Kidney epithelial cell (primary cell): Measurements from ENCODE around the gene GPR155. TPM values are rescaled to one million over a fixed set of nuclear protein-coding genes. Genes with fewer than 3 reads are reported as not detected.
A peak's percentile ranks its signal among the peaks of the same experiment; 100 is the strongest.

Source experiments
- DNase-seq: peaks from one replicate; pipeline ENCODE4 v3.0.0-alpha.2; 2010; ENCODE audit warnings: low read depth
- H3K27me3 ChIP-seq: 2 replicates; pipeline ENCODE4 v1.6.0; 2011; ENCODE audit warnings: low read length; ENCODE audit not compliant: control insufficient read depth, insufficient read depth
- H3K36me3 ChIP-seq: 2 replicates; pipeline ENCODE4 v1.5.1; 2011; ENCODE audit warnings: low read length; ENCODE audit not compliant: control insufficient read depth, insufficient read depth
- H3K4me3 ChIP-seq: 2 replicates; pipeline ENCODE4 v1.5.1; 2011; ENCODE audit warnings: low read depth, mild to moderate bottlenecking, control low read depth, low read length
- CTCF ChIP-seq: IDR thresholded peaks from 2 replicates; pipeline ENCODE4 v1.5.1; 2011; ENCODE audit warnings: mild to moderate bottlenecking, moderate library complexity, low read length, control low read depth, inconsistent platforms; ENCODE audit not compliant: insufficient read depth, poor library complexity, severe bottlenecking
- total RNA-seq: library from RNA; depleted of rRNA; stranded (reverse); fragments of >200 nt; gene quantifications from 2 replicates; pipeline ENCODE4 v1.2.3, GENCODE V29; 2015

The GPR155 gene
- total RNA-seq, 1 donor from 2014 or later = 1.7 TPM

GRCh38 chr2:174527101-174527721 lies 40.4 kb upstream of the GPR155 start:
- no peaks in the 10 kb centered on the region for H3K27me3 ChIP-seq

GRCh38 chr2:174524527-174524926 lies 37.7 kb upstream of the GPR155 start:
- H3K36me3 ChIP-seq = no peaks in the 10 kb centered on the region
- H3K27me3 ChIP-seq = no peaks in the 10 kb centered on the region
- H3K4me3 ChIP-seq = no peak overlapping the region
- TF ChIP-seq CTCF = no peak
- DNase-seq = no peak

More at GRCh38 chr2:174527101-174527721, 40.4 kb upstream of the GPR155 start:
- DNase-seq = no peak
- Histone ChIP-seq H3K4me3 (no peak overlapping the region), H3K36me3 (no peaks in the 10 kb centered on the region)
- no peak for TF ChIP-seq CTCF

DNA sequence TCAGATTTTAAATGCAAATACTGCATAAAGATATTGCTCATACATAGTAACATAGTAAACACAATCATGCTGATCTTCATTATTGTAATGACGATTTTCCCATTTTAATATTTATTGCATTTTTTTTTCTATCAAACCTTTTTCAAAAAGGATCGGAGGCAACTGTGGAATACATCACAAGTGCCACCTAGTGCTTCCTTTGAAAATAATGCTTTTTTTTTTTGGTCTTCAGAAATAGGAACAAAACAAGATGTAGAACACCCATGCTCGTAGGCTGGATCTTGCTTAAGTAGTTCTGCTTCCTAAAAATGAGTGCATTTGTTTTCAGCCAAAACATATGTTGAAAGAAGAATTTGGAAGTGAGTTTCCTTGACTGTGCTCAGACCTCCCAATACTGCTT lies 35.7 kb upstream of the GPR155 start:
- Histone ChIP-seq H3K27me3 (no peaks in the 10 kb centered on the region), H3K4me3 (no peak overlapping the region), H3K36me3 (no peaks in the 10 kb centered on the region)
- DNase-seq = no peak
- peak; percentile 20 for TF ChIP-seq CTCF

GRCh38 chr2:174518395-174518794 lies 31.6 kb upstream of the GPR155 start:
- DNase-seq = no peak
- no peaks in the 10 kb centered on the region for H3K27me3 ChIP-seq
- TF ChIP-seq CTCF = no peak
- H3K36me3 ChIP-seq = no peaks in the 10 kb centered on the region
- H3K4me3 ChIP-seq = no peak overlapping the region

DNA sequence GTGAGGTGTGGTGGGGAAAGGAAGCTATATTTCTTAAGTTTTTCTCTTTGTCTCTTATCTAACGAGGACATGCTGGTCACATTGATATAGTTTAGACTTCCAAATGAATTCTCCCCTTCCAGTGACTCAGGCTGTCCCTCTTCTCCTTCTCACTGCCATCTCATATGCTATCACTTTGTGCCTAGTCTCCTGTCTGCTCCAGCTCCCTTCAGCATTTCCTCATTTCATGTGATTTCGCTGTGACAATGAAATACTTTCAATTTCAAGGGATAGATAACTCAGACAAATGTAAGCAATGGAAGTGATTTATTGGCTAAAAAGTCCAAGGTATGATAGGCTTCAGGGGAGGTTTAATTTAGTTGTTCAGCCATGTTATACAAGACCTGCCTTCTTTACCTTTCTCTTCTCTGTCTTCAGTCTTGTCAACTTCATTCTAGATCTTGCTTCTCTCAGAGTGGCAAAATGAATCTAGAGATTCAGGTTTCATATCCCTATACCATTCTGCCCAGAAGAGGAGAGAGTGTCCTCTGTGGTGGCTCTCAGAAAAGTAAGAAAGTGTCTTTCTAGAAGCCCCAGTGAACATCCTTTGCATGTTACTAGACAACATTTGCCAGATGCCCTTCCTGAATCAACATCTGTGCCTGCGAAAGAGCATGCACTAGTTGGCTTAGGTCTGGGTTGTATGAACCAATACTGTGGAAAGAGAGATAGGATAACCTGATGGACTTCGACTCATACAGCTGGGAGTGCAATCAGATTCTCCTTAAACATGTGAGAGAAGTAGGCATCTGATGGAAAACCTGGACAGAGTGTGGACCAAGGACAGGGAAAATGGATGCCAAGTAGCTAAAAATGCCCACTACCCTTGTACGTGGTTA lies 29.9 kb upstream of the GPR155 start:
- Histone ChIP-seq H3K36me3 (no peaks in the 10 kb centered on the region), H3K4me3 (no peak overlapping the region), H3K27me3 (no peaks in the 10 kb centered on the region)
- no peak for TF ChIP-seq CTCF
- no peak for DNase-seq
